H9 (cell line): ENCODE measurements around the gene NOX5. TPM values are rescaled to one million over a fixed set of nuclear protein-coding genes. Genes with fewer than 3 reads are reported as not detected.

Experiments
- DNase-seq: peaks from one replicate; pipeline ENCODE4 v3.0.0-alpha.2; 2017
- H2AFZ ChIP-seq: one replicate; pipeline ENCODE4 v1.6.1; 2013; ENCODE audit warnings: mild to moderate bottlenecking, low read length, control low read depth, moderate library complexity
- H2AK5ac ChIP-seq: 2 replicates; pipeline ENCODE4 v1.6.1; 2013; ENCODE audit warnings: low read length, control low read depth, mixed read lengths; ENCODE audit not compliant: insufficient read length
- H2BK120ac ChIP-seq: one replicate; pipeline ENCODE4 v1.6.1; 2013; ENCODE audit warnings: low read depth, mild to moderate bottlenecking, low read length, control low read depth, inconsistent platforms; ENCODE audit not compliant: poor library complexity, severe bottlenecking
- H2BK12ac ChIP-seq: 2 replicates; pipeline ENCODE4 v1.6.1; 2013; ENCODE audit warnings: low read length, control low read depth, mixed read lengths, low read depth; ENCODE audit not compliant: insufficient read length
- H2BK15ac ChIP-seq: 2 replicates; pipeline ENCODE4 v1.6.1; 2013; ENCODE audit warnings: low read depth, low read length, control low read depth
- H2BK20ac ChIP-seq: one replicate; pipeline ENCODE4 v1.6.1; 2013; ENCODE audit warnings: low read depth, mild to moderate bottlenecking, low read length, control low read depth, inconsistent platforms; ENCODE audit not compliant: poor library complexity, severe bottlenecking
- H2BK5ac ChIP-seq: 2 replicates; pipeline ENCODE4 v1.6.1; 2013; ENCODE audit warnings: low read length, control low read depth, mixed read lengths; ENCODE audit not compliant: insufficient read length
- H3K14ac ChIP-seq: 2 replicates; pipeline ENCODE4 v1.6.1; 2013; ENCODE audit warnings: low read length, control low read depth; ENCODE audit not compliant: insufficient read depth
- H3K18ac ChIP-seq: 2 replicates; pipeline ENCODE4 v1.6.1; 2013; ENCODE audit warnings: low read depth, mild to moderate bottlenecking, mixed read lengths, low read length, control low read depth; ENCODE audit not compliant: insufficient read length
- H3K23ac ChIP-seq: 2 replicates; pipeline ENCODE4 v1.6.1; 2013; ENCODE audit warnings: low read length, control low read depth, mixed read lengths, low read depth; ENCODE audit not compliant: insufficient read length
- H3K23me2 ChIP-seq: 2 replicates; pipeline ENCODE4 v1.6.1; 2013; ENCODE audit warnings: low read depth, mild to moderate bottlenecking, mixed read lengths, low read length, control low read depth; ENCODE audit not compliant: insufficient read length, poor library complexity, severe bottlenecking
- H3K27ac ChIP-seq: 2 replicates; pipeline ENCODE4 v1.5.1; 2013; ENCODE audit warnings: low read length, control low read depth, mixed read lengths, low read depth; ENCODE audit not compliant: insufficient read length
- H3K27me3 ChIP-seq: 2 replicates; pipeline ENCODE4 v1.6.1; 2013; ENCODE audit warnings: low read length, control low read depth, inconsistent platforms; ENCODE audit not compliant: insufficient read depth
- H3K4ac ChIP-seq: 2 replicates; pipeline ENCODE4 v1.6.1; 2013; ENCODE audit warnings: low read depth, mild to moderate bottlenecking, control low read depth, inconsistent platforms, low read length, moderate library complexity
- H3K4me1 ChIP-seq: 2 replicates; pipeline ENCODE4 v1.6.1; 2013; ENCODE audit warnings: low read length, control low read depth, inconsistent platforms; ENCODE audit not compliant: insufficient read depth
- H3K4me2 ChIP-seq: 2 replicates; pipeline ENCODE4 v1.6.1; 2013; ENCODE audit warnings: low read length, control low read depth, mixed read lengths; ENCODE audit not compliant: insufficient read length, insufficient read depth
- H3K56ac ChIP-seq: 2 replicates; pipeline ENCODE4 v1.6.1; 2013; ENCODE audit warnings: low read depth, mild to moderate bottlenecking, mixed read lengths, low read length, control low read depth; ENCODE audit not compliant: insufficient read length
- H3K79me1 ChIP-seq: 2 replicates; pipeline ENCODE4 v1.6.1; 2013; ENCODE audit warnings: low read depth, mild to moderate bottlenecking, moderate library complexity, low read length, control low read depth, inconsistent platforms; ENCODE audit not compliant: insufficient read depth, poor library complexity, severe bottlenecking
- H3K79me2 ChIP-seq: 2 replicates; pipeline ENCODE4 v1.6.1; 2013; ENCODE audit warnings: low read length, control low read depth, inconsistent platforms; ENCODE audit not compliant: insufficient read depth
- H3K9ac ChIP-seq: 2 replicates; pipeline ENCODE4 v1.6.1; 2013; ENCODE audit warnings: low read length, control low read depth, mixed read lengths; ENCODE audit not compliant: insufficient read length; ENCODE audit errors: extremely low read depth
- H3K9me3 ChIP-seq: one replicate; pipeline ENCODE4 v1.6.1; 2013; ENCODE audit warnings: low read depth, low read length, inconsistent platforms; ENCODE audit not compliant: control insufficient read depth
- H3T11ph ChIP-seq: one replicate; pipeline ENCODE4 v1.6.1; 2013; ENCODE audit warnings: mild to moderate bottlenecking, low read length, control low read depth, inconsistent platforms
- H4K20me1 ChIP-seq: one replicate; pipeline ENCODE4 v1.6.1; 2013; ENCODE audit not compliant: control insufficient read depth, insufficient read length, insufficient read depth
- H4K5ac ChIP-seq: 2 replicates; pipeline ENCODE4 v1.6.1; 2013; ENCODE audit warnings: low read depth, mild to moderate bottlenecking, mixed read lengths, low read length, control low read depth; ENCODE audit not compliant: insufficient read length
- H4K8ac ChIP-seq: replicated peaks from 2 replicates; pipeline ENCODE4 v1.6.1; 2013; ENCODE audit warnings: low read length, control low read depth, mixed read lengths, low read depth; ENCODE audit not compliant: insufficient read length
- H4K91ac ChIP-seq: 2 replicates; pipeline ENCODE4 v1.6.1; 2013; ENCODE audit warnings: low read depth, mild to moderate bottlenecking, moderate library complexity, mixed read lengths, low read length, control low read depth; ENCODE audit not compliant: insufficient read length
- H3K27ac Mint-ChIP-seq, 3 experiments: 2 replicates in 2 of 3; 3 replicates in 1 of 3; pipeline ENCODE4 v1.8.0; 2020 to 2021; ENCODE audit warnings: mixed read lengths in 3 of 3, mild to moderate bottlenecking in 1 of 3, moderate library complexity in 1 of 3
- H3K27me3 Mint-ChIP-seq: 2 replicates; pipeline ENCODE4 v1.8.0; 2021; ENCODE audit warnings: low read depth, mild to moderate bottlenecking, moderate library complexity, mixed read lengths
- H3K36me3 Mint-ChIP-seq, 3 experiments: 2 replicates in 2 of 3; 3 replicates in 1 of 3; pipeline ENCODE4 v1.8.0; 2020 to 2021; ENCODE audit warnings: low read depth in 3 of 3, mixed read lengths in 3 of 3; ENCODE audit not compliant: insufficient read depth in 1 of 3
- H3K4me1 Mint-ChIP-seq, 2 experiments: 2 replicates each; pipeline ENCODE4 v1.8.0; 2020; ENCODE audit warnings: mixed read lengths in 2 of 2
- H3K4me3 Mint-ChIP-seq, 2 experiments: 2 replicates in 1 of 2; 3 replicates in 1 of 2; pipeline ENCODE4 v1.8.0; 2020 to 2021; ENCODE audit warnings: mild to moderate bottlenecking in 2 of 2, mixed read lengths in 2 of 2, moderate library complexity in 1 of 2
- H3K9me3 Mint-ChIP-seq, 2 experiments: 2 replicates in 1 of 2; 3 replicates in 1 of 2; pipeline ENCODE4 v1.8.0; 2020; ENCODE audit warnings: mild to moderate bottlenecking in 2 of 2, mixed read lengths in 2 of 2, moderate library complexity in 1 of 2
- WGBS: extraction: QIAGEN DNeasy Blood & Tissue Kit; methylation state at CpG from one replicate; pipeline ENCODE4 v1.1.7; 2013; ENCODE audit warnings: missing lambda C conversion rate, low lambda C conversion rate, mixed read lengths; ENCODE audit not compliant: insufficient read length; ENCODE audit errors: extremely low coverage; 5-methylcytosine and 5-hydroxymethylcytosine counted together
- total RNA-seq: library from RNA; stranded (reverse); gene quantifications from 2 replicates; pipeline ENCODE4 v1.2.1, GENCODE V29; 2021
- TF ChIP-seq, protein P1 (sequence below): fragments of 200-600 bp; sonication (generic); conservative IDR thresholded peaks from 3 replicates; pipeline ENCODE4 v1.8.0; 2021; ENCODE audit warnings: antibody characterized with exemption, mild to moderate bottlenecking

The NOX5 gene
- total RNA-seq, 1 experiment from 2014 or later, result 0.04 TPM

- Histone ChIP-seq H3K4ac (no peak overlapping the region), H2AFZ (no peak overlapping the region), H4K20me1 (no peaks in the 10 kb centered on the region), H3K14ac (no peak overlapping the region), H3K27me3 (no peaks in the 10 kb centered on the region), H3K56ac (no peak overlapping the region), H2BK5ac (no peak overlapping the region), H2BK20ac (no peak overlapping the region), H2AK5ac (no peak overlapping the region), H3K79me2 (no peaks in the 10 kb centered on the region), H4K91ac (no peak overlapping the region), H3T11ph (no peak overlapping the region), H3K79me1 (no peaks in the 10 kb centered on the region), H4K8ac (no peak overlapping the region), H3K27ac (no peak overlapping the region), H2BK12ac (no peak overlapping the region), H3K9me3 (no peaks in the 10 kb centered on the region), H3K4me1 (no peaks in the 10 kb centered on the region), H3K4me2 (no peak overlapping the region), H2BK15ac (no peak overlapping the region), H4K5ac (no peak overlapping the region), H3K23me2 (no peaks in the 10 kb centered on the region), H3K23ac (no peak overlapping the region), H3K9ac (no peak overlapping the region), H2BK120ac (no peak overlapping the region), H3K18ac (no peak overlapping the region)
- TF ChIP-seq, protein P1, sequence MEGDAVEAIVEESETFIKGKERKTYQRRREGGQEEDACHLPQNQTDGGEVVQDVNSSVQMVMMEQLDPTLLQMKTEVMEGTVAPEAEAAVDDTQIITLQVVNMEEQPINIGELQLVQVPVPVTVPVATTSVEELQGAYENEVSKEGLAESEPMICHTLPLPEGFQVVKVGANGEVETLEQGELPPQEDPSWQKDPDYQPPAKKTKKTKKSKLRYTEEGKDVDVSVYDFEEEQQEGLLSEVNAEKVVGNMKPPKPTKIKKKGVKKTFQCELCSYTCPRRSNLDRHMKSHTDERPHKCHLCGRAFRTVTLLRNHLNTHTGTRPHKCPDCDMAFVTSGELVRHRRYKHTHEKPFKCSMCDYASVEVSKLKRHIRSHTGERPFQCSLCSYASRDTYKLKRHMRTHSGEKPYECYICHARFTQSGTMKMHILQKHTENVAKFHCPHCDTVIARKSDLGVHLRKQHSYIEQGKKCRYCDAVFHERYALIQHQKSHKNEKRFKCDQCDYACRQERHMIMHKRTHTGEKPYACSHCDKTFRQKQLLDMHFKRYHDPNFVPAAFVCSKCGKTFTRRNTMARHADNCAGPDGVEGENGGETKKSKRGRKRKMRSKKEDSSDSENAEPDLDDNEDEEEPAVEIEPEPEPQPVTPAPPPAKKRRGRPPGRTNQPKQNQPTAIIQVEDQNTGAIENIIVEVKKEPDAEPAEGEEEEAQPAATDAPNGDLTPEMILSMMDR, result no peak
- Mint-ChIP-seq H3K9me3 (peaks cover 12% of the 10 kb centered on the region in 2 experiments), H3K27me3 (peaks cover 25% of the 10 kb centered on the region), H3K4me3 (no peak overlapping the region), H3K4me1 (no peaks in the 10 kb centered on the region), H3K27ac (no peak overlapping the region), H3K36me3 (peaks cover 4 to 19% (median 9%) of the 10 kb centered on the region in 3 experiments)
- DNase-seq, result no peak
- no CpG with 5 or more reads among the region's 4 CpGs for WGBS
Observed at GRCh38 chr15:68983961-68984481, 30.5 kb upstream of the NOX5 start.
